Measurements from ENCODE around the gene EFCAB6.

GRCh38 chr22:43564859-43565258 is 247.2 kb downstream of the EFCAB6 start:
- TF ChIP-seq, protein P1, sequence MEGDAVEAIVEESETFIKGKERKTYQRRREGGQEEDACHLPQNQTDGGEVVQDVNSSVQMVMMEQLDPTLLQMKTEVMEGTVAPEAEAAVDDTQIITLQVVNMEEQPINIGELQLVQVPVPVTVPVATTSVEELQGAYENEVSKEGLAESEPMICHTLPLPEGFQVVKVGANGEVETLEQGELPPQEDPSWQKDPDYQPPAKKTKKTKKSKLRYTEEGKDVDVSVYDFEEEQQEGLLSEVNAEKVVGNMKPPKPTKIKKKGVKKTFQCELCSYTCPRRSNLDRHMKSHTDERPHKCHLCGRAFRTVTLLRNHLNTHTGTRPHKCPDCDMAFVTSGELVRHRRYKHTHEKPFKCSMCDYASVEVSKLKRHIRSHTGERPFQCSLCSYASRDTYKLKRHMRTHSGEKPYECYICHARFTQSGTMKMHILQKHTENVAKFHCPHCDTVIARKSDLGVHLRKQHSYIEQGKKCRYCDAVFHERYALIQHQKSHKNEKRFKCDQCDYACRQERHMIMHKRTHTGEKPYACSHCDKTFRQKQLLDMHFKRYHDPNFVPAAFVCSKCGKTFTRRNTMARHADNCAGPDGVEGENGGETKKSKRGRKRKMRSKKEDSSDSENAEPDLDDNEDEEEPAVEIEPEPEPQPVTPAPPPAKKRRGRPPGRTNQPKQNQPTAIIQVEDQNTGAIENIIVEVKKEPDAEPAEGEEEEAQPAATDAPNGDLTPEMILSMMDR (IDR thresholded peaks at IDR 0.05): no peak
- TF ChIP-seq POLR2A (IDR thresholded peaks at IDR 0.05): no peak

All from gastroesophageal sphincter (tissue), 3 donors.